ENCODE data around the gene OXTR.

The OXTR gene

GRCh38 chr3:8777978-8778267, 8.5 kb upstream of the OXTR start:
- TF ChIP-seq CTCF (conservative IDR thresholded peaks at IDR 0.05; ENCODE audit: low read depth, low read length), result no peak
- DNase-seq (ENCODE audit: low read depth), result no peak
- H3K4me3 ChIP-seq (ENCODE audit: low read length), result no peak overlapping the region

GRCh38 chr3:8777201-8777977, 8.0 kb upstream of the OXTR start:
- no peak overlapping the region for H3K4me3 ChIP-seq (ENCODE audit: low read length)
- no peak for DNase-seq (ENCODE audit: low read depth)
- no peak for TF ChIP-seq CTCF (conservative IDR thresholded peaks at IDR 0.05; ENCODE audit: low read depth, low read length)

- no peak for TF ChIP-seq CTCF (conservative IDR thresholded peaks at IDR 0.05; ENCODE audit: low read depth, low read length)
- H3K4me3 ChIP-seq (ENCODE audit: low read length), result no peak overlapping the region
- no peak for DNase-seq (ENCODE audit: low read depth)
Measured at GRCh38 chr3:8776406-8776805, 7.0 kb upstream of the OXTR start.

GRCh38 chr3:8775602-8776001, 6.2 kb upstream of the OXTR start:
- no peak for DNase-seq (ENCODE audit: low read depth)
- H3K4me3 ChIP-seq (ENCODE audit: low read length), result no peak overlapping the region
- TF ChIP-seq CTCF (conservative IDR thresholded peaks at IDR 0.05; ENCODE audit: low read depth, low read length), result no peak

- no peak for DNase-seq (ENCODE audit: low read depth)
- H3K4me3 ChIP-seq (ENCODE audit: low read length), result no peak overlapping the region
- no peak for TF ChIP-seq CTCF (conservative IDR thresholded peaks at IDR 0.05; ENCODE audit: low read depth, low read length)
Measured at GRCh38 chr3:8775181-8775580, 5.8 kb upstream of the OXTR start.

GRCh38 chr3:8773941-8774542, 4.6 kb upstream of the OXTR start:
- H3K4me3 ChIP-seq (ENCODE audit: low read length), result no peak overlapping the region
- no peak for TF ChIP-seq CTCF (conservative IDR thresholded peaks at IDR 0.05; ENCODE audit: low read depth, low read length)

More at GRCh38 chr3:8773941-8774542, 4.6 kb upstream of the OXTR start:
- no peak for DNase-seq (ENCODE audit: low read depth)

Measured in retinal pigment epithelial cell (primary cell).